Measurements from ENCODE around the gene MRPL37.
"Not testable (repeated sequence)": the region's sequence is repeated elsewhere in the genome, so short reads cannot be mapped to it uniquely, and the experiment has no call there.

Gene MRPL37

DNA sequence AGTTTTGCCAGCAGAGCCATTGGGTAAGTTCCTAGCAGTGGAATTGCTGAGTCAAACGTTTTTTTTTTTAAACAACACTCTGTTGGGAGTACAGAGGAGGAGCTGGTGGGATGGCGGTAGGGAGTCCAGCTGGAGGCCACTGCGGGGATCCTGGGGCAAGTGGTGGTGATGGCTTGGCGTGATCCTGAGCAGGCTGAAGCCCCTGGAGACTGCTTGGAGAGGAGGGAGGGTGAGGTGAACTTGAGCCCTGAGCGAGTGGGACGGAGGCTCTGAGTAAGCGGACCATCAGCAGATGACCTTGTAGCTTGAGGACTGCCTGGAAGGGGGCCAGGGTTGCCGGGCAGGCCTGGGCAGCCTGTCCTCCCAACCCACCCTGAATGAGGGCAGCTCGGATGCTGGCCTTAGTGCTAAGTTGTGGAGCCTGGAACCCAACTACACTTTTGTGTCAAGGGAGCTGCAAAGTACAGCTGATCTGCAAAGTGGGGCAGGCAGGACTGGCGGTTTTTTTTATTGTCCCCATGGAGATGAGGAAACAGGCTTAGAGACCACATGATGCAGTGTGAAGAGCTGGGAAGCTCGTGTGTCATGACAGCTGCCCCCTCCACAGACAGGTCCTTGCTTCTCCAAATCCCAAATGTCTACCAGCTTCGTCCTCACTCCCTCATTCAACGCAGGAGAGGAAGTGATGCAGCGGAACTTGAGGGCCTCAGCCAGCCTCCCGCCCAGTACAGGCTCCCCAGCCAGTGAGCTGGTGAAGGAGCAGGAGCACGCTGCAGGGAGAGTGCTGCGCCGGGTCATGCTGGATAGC, 20.2 kb downstream of the MRPL37 start:
- DNase-seq (ENCODE audit: low read depth), result peak; percentile 52

DNA sequence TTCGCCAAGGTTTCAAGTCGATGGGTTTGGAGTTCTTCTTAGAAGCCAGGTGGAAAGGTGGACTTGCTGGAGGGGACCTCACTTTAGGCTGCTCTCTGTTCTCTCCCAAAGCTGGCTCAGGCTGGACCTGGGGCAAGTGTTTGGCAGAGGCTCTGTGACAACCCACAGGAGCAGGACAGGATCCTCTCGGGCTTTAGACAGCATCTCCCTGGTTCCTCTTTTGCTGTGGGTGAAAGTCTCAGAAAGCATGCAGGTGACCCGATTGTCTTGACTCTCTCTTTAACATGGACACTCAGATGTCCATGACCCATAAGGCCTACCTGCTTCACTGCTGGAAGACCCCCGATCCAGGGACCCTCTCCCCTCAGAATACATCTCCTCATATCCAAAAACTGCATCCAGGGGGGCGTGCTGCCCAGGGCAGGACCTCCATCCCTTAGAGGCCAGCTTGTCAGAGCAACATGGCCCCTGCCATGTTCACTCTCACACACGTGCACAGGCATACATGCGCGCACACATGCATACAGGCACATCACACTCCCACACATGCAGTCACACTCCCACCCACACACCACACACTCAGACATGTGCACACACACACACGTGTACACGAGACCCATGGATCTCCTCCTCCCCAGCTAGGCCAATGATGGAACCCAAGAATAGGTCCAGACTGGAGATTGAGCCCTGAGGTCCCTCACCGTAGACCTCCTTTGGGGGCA, 21.3 kb downstream of the MRPL37 start:
- no peak for DNase-seq (ENCODE audit: low read depth)

- DNase-seq (ENCODE audit: low read depth), result no peak
These were observed 22.0 kb downstream of the MRPL37 start for GRCh38 chr1:54221867-54222484.

GRCh38 chr1:54222711-54223110, 22.7 kb downstream of the MRPL37 start:
- no peak for DNase-seq (ENCODE audit: low read depth)

DNA sequence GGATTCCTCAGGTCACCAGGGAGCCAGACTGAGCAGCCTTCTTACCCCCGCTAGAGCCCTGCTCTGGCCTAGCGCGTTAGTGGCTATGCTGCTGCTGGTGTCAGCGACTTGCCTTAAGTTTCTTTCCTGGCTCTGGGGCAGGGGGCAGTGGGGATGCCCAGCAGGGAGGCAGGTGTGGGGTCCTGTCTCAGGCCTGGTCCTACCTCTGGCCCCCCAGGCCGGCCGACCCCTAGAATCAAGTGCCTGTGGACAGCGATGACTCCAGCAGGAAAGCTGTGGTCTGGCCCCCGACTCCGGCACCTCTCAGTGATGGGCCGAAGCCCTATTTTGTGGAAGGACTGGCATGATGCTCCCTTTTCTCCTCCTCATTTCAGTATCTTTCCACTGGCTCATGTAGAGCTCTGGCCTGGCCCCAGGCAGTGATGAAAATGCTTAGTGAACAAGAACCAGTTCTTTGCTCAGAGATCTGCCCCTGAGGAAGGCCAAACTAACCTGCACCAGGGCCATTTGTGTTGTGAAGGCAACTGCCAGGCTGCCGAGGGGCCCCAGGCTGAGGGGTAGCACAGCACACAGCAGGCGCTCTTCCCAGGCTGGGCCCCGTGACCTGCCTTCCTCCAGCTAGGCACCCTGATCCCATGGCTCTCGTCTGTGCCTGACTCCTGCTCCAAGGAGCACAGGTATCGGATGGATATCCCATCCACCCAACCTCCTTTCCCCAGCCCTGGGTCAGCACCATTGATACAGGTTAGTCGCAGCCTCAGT, 23.7 kb downstream of the MRPL37 start:
- DNase-seq (ENCODE audit: low read depth), result no peak

GRCh38 chr1:54224233-54224632, 24.3 kb downstream of the MRPL37 start:
- DNase-seq (ENCODE audit: low read depth), result no peak

DNA sequence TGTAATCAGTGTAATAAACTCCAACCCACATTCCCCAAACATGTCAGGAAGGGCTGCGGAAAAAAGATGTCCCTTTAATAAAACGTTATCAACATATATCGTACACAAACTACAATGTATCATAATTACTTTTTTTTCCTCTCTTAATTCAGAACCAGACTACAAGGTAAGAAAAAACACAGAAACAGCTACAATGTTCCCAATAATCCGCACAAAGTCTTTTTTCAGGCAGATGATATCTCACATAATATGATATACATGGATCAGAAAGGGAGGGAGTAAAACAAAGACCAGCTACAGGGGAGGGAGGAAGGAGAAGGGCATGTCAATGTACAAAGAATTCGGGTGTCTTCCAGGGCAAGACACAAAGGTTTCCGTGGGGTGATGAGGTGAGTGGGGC, 25.4 kb downstream of the MRPL37 start:
- no peak for DNase-seq (ENCODE audit: low read depth)

GRCh38 chr1:54225986-54226559, 26.1 kb downstream of the MRPL37 start:
- DNase-seq (ENCODE audit: low read depth), result no peak

- DNase-seq (ENCODE audit: low read depth), result peak; percentile 65
These were observed 27.2 kb downstream of the MRPL37 start for GRCh38 chr1:54227091-54227602.

DNA sequence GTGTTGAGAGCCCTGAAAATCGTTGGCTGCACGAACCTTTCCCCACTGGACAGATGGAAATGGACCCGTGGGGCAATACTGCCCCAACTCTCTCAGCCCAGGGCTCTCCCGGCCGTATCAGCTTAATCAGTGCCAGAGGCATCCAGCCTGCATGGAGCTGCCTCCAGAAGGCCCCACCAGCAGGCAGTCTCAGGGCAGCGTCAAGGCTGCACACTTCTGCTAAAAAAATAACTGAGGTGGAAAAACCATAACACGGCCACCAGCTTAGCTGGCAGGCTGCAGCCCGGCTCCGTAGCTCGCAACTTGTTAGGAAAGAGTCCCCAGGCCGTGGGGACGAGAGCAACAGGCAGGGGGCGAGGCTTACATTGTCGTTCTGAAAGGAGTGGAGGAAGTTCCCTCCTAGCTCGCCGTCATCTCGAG, 27.9 kb downstream of the MRPL37 start:
- no peak for DNase-seq (ENCODE audit: low read depth)

- DNase-seq (ENCODE audit: low read depth), result no peak
These were observed 28.7 kb downstream of the MRPL37 start for GRCh38 chr1:54228638-54229079.

DNA sequence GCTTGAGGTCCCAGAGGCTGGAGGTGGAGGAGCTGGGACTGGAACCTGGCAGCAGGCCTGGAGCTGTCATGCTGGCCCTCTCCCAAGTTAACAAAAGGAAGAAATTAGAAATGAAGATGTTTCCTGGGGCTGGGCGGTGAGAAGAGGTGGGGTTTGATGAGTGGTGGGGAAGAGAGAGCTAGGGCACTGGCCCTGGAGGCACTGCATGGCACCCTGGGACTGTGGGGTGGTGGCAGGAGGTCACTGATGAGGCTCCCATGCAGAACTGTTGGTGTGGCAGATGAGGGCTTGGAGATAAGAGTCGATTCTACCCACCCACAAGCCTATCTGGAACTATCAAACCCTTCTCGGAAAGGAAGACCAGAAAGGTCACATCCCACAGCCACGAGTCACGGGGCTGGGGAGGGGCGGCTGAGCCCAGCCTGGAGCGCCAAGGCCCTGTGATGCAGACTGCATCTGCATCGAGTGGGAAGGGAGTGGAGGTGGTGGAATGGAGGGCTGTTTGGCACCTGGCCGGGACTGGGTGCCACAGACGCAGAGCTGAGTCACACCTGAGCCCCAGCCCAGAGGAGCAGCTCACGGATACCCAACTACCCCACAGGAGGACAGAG, 29.4 kb downstream of the MRPL37 start:
- peak; percentile 68 for DNase-seq (ENCODE audit: low read depth)

DNA sequence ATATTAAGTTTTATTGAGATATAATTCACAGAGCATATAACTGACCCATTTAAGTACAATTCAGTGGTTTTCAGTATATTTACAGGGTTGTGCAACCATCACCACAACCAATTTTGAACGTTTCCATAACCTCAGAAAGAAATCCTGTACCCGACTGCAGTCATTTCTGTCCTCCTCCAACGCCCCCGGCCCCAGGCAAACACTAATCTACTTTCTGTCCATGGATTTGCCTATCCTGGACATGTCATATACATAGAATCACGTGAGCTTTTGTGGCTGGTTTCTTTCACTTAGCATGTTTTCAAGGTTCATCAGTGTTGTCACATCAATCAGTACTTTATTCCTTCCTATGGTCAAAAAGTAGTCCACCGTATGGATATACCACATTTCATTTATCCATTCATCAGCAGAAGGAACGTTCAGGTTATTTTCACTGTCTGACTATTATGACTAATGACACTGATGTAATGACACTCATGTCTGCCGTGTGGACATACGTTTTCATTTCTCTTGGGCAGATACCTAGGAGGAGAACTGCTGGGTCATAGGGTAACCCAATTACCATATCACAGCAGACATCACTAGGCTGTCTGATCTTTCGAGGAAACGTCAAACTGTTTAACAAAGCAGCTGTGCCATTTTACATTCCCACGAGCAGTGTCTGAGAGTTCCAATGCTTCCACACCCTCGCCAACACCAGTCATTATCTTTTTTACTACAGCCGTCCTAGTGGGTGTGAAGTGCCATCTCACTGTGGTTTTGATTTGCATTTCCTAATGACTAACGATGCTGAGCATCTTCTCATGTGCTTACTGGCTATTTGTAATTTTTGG, 30.8 kb downstream of the MRPL37 start:
- DNase-seq (ENCODE audit: low read depth), result no peak

DNA sequence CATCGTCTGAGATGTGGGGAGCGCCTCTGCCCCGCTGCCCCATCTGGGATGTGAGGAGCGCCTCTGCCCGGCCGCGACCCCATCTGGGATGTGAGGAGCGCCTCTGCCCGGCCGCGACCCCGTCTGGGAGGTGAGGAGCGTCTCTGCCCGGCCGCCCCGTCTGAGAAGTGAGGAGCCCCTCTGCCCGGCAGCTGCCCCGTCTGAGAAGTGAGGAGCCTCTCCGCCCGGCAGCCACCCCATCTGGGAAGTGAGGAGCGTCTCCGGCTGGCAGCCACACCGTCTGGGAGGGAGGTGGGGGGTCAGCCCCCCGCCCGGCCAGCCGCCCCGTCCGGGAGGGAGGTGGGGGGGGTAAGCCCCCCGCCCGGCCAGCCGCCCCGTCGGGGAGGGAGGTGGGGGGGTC, 33.2 kb downstream of the MRPL37 start:
- not testable (repeated sequence) for DNase-seq (ENCODE audit: low read depth)

- no peak for DNase-seq (ENCODE audit: low read depth)
These were observed 34.3 kb downstream of the MRPL37 start for GRCh38 chr1:54234284-54234683.

- no peak for DNase-seq (ENCODE audit: low read depth)
These were observed 37.6 kb downstream of the MRPL37 start for GRCh38 chr1:54237586-54237985.

DNA sequence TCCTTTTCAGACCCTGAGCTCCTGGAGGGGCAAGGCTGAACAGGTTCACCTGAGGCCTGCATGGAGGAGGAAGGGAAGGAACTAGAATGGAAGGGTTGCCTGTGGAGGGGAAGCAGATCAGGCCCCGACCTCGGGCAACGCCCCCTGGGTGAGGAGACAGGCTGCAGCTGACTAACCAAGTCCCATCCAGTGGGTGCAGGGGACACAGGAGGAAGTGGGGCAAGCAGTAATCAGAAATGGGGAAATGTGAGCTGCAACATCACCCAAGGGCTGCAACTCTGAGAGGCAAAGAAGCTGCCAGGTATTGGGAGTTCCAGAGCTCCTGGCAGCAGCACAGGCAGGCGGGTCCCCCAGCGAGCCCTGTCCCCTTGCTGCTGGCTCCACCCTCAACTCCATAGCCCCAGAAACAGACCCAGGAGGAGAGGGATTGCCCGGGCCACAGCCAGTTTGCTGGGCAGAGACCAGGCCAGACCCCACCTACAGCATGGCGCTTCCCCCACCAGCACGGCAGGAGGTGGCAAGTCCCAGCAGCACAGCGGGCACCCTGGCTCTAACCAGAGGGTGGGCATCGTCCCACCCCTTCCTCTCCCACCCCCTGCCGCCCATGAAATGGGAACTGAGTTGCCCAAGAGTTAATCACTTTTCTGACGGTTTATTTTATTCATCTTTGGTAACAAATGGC, 38.5 kb downstream of the MRPL37 start:
- DNase-seq (ENCODE audit: low read depth), result no peak

GRCh38 chr1:54239035-54239383, 39.0 kb downstream of the MRPL37 start:
- DNase-seq (ENCODE audit: low read depth), result no peak

DNA sequence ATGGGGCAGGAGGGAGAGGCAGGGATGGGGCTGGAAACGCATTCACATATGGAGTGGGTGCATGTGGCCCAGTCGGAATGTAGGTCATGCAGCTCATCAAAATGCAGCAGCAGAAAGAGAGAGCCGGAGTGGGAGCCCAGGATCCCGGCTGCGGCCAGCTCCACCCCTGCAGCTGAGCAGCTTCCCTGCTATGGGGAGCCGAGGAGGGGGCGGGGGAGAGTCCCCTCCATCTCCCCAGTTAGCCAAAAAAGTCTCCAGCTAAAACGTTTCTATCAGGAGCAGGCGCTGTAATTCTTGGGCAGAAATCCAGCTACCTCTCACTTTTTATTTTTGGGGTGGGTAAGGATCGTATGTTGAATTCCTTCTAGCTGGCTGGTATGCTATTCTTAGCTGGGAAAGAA, 39.7 kb downstream of the MRPL37 start:
- DNase-seq (ENCODE audit: low read depth), result no peak

All from EH (cell line).